Lung (tissue), 12 donors: ENCODE data around the gene THBD. TPM values are rescaled to one million over a fixed set of nuclear protein-coding genes. Genes with fewer than 3 reads are reported as not detected.

Experiments used
- ATAC-seq: fragments of 200-7000 bp; cut with Tn5 transposase; one replicate; pipeline ENCODE4 v1.9.1; 2020; ENCODE audit warnings: moderate number of reproducible peaks; ENCODE audit not compliant: insufficient read depth, low FRiP score
- DNase-seq, 3 donors: peaks; one replicate each; pipeline ENCODE4 v3.0.0-alpha.2; 2013 to 2017
- H3K27ac ChIP-seq, 2 donors: one replicate each; pipeline ENCODE4 v1.5.1; 2013; ENCODE audit warnings: mild to moderate bottlenecking in 2 of 2, moderate library complexity in 2 of 2, control low read depth in 1 of 2, inconsistent platforms in 1 of 2, low read depth in 1 of 2, low read length in 1 of 2
- H3K27me3 ChIP-seq, 3 donors: one replicate each; pipeline ENCODE4 v1.5.1; 2013; ENCODE audit warnings: low read length in 2 of 3; ENCODE audit not compliant: control insufficient read depth in 3 of 3, insufficient read depth in 3 of 3
- H3K36me3 ChIP-seq, 4 donors: one replicate each; pipeline ENCODE4 v1.5.1; 2013; ENCODE audit warnings: low read length in 4 of 4, mild to moderate bottlenecking in 1 of 4, moderate library complexity in 1 of 4; ENCODE audit not compliant: control insufficient read depth in 4 of 4, insufficient read depth in 4 of 4
- H3K4me1 ChIP-seq, 5 donors: one replicate each; pipeline ENCODE4 v1.5.1; 2013; ENCODE audit warnings: low read length in 5 of 5, mild to moderate bottlenecking in 2 of 5, moderate library complexity in 1 of 5; ENCODE audit not compliant: control insufficient read depth in 5 of 5, insufficient read depth in 5 of 5
- H3K4me3 ChIP-seq: one replicate; pipeline ENCODE4 v1.5.1; 2013; ENCODE audit warnings: mild to moderate bottlenecking, control low read depth, moderate library complexity
- H3K9ac ChIP-seq, 2 donors: one replicate each; pipeline ENCODE4 v1.5.1; 2013; ENCODE audit warnings: low read length in 2 of 2, control low read depth in 1 of 2; ENCODE audit not compliant: insufficient read depth in 1 of 2
- H3K9me3 ChIP-seq, 4 donors: one replicate each; pipeline ENCODE4 v1.5.1; 2013; ENCODE audit warnings: low read length in 3 of 4, mild to moderate bottlenecking in 1 of 4, moderate library complexity in 1 of 4; ENCODE audit not compliant: control insufficient read depth in 4 of 4, insufficient read depth in 3 of 4
- WGBS, 2 donors: extraction: QIAGEN DNeasy Blood & Tissue Kit; methylation state at CpG; one replicate each; pipeline ENCODE4 v1.1.7; 2013; 5-methylcytosine and 5-hydroxymethylcytosine counted together
- polyA plus RNA-seq, 2 donors: library from polyadenylated mRNA; stranded (reverse); fragments of 200-250 nt; gene quantifications; one replicate each; pipeline ENCODE4 v1.2.1, GENCODE V29; 2013
- total RNA-seq, 2 donors: library from RNA; depleted of rRNA in 1 of 2; stranded (reverse); fragments of >200 nt in 1 of 2; gene quantifications; one replicate each; pipeline ENCODE4 v1.2.1, GENCODE V29; 2014 to 2021
- TF ChIP-seq, protein P1 (sequence below): IDR thresholded peaks from 2 replicates; pipeline ENCODE4 v1.5.1; 2012; ENCODE audit warnings: mild to moderate bottlenecking; ENCODE audit errors: control extremely low read depth, extremely low read depth
- donor health status: control.
- donor health status: control.
- donor health status: Bipolar disorder and iron deficiency.
- donor health status: healthy.
- donor health status: DM: yes; HTN: yes; CAD: no.

Gene THBD
- total and polyA plus RNA-seq, 4 donors = 23.6 to 101 (median 61.4) TPM

DNA sequence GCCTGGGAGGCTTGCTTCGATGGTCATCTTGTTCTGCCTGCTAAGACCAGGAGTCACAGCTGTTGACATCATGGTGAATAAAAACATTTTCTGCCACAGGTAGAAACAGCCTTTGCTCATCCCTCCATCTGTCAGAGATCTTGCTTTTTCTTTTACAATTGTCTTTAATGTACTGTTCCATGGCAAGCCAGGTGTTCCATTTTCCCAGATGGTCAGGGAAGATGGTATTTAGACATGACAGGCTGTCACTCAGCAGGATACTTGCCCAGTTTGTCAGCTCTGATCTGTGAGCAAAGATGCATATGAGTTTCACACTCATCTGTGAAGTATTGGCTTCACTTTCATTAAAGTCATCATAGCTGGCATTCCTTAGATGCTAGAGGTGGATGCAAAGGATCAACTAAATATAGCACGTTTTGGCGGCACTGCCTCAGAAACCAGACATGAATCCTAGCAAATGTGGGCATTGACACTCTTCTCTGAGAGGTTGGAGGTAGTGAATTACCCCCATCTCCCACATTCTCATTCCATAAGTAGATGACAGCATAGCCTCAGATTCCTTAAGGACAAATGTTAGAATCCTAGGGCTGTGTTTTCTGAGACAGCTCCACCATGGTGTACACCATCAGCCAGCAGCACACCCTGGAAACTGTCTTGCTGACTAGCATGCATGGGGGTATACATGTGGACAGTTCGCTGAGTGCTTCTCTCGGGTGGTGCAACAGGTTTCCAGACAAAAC lies 10.2 kb downstream of the THBD start:
- peaks cover 0 to 39% (median 25%) of the 10 kb centered on the region in 3 donors for H3K27me3 ChIP-seq
- ATAC-seq = no peak

GRCh38 chr20:23037017-23037481 lies 12.4 kb downstream of the THBD start:
- peaks cover 0 to 5% (median 0%) of the 10 kb centered on the region in 5 donors for H3K4me1 ChIP-seq
- no peak for ATAC-seq
- H3K36me3 ChIP-seq = no peaks in the 10 kb centered on the region
- peaks cover 0 to 42% (median 29%) of the 10 kb centered on the region in 3 donors for H3K27me3 ChIP-seq
- peaks cover 0 to 6% (median 0%) of the 10 kb centered on the region in 4 donors for H3K9me3 ChIP-seq
- DNase-seq = no peak
- H3K9ac ChIP-seq = no peak overlapping the region
- no peak overlapping the region for H3K4me3 ChIP-seq
- TF ChIP-seq, protein P1, sequence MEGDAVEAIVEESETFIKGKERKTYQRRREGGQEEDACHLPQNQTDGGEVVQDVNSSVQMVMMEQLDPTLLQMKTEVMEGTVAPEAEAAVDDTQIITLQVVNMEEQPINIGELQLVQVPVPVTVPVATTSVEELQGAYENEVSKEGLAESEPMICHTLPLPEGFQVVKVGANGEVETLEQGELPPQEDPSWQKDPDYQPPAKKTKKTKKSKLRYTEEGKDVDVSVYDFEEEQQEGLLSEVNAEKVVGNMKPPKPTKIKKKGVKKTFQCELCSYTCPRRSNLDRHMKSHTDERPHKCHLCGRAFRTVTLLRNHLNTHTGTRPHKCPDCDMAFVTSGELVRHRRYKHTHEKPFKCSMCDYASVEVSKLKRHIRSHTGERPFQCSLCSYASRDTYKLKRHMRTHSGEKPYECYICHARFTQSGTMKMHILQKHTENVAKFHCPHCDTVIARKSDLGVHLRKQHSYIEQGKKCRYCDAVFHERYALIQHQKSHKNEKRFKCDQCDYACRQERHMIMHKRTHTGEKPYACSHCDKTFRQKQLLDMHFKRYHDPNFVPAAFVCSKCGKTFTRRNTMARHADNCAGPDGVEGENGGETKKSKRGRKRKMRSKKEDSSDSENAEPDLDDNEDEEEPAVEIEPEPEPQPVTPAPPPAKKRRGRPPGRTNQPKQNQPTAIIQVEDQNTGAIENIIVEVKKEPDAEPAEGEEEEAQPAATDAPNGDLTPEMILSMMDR = no peak
- no peak overlapping the region for H3K27ac ChIP-seq
- WGBS, 2 donors = 8 to 42% methylated on average over 2 to 3 of the region's 3 CpGs

More for the DNA sequence above, 10.2 kb downstream of the THBD start:
- TF ChIP-seq, protein P1 = no peak
- no peak overlapping the region for H3K4me3 ChIP-seq
- 85 to 90% methylated on average over 5 of the region's 5 CpGs for WGBS, 2 donors
- H3K36me3 ChIP-seq = no peaks in the 10 kb centered on the region
- DNase-seq = no peak
- H3K27ac ChIP-seq = no peak overlapping the region
- H3K4me1 ChIP-seq = peaks cover 0 to 8% (median 0%) of the 10 kb centered on the region in 5 donors
- H3K9ac ChIP-seq = no peak overlapping the region
- peaks cover 0 to 6% (median 0%) of the 10 kb centered on the region in 4 donors for H3K9me3 ChIP-seq

- Histone ChIP-seq H3K9me3 (peaks cover 0 to 6% (median 0%) of the 10 kb centered on the region in 4 donors), H3K27ac (no peak overlapping the region), H3K9ac (no peak overlapping the region), H3K4me3 (no peak overlapping the region), H3K4me1 (peaks cover 0 to 5% (median 0%) of the 10 kb centered on the region in 5 donors), H3K27me3 (peaks cover 0 to 43% (median 29%) of the 10 kb centered on the region in 3 donors), H3K36me3 (no peaks in the 10 kb centered on the region)
- 94 to 98% methylated on average over 11 of the region's 11 CpGs for WGBS, 2 donors
- DNase-seq (no peak), ATAC-seq (no peak)
- TF ChIP-seq, protein P1 = no peak
These were observed 13.1 kb downstream of the THBD start for GRCh38 chr20:23036371-23036770.
